GM12878 (cell line): ENCODE results near the gene MAGI2. TPM values are rescaled to one million over a fixed set of nuclear protein-coding genes. Genes with fewer than 3 reads are reported as not detected.

ENCODE experiments used
- ATAC-seq: fragments of 200-7000 bp; cut with Tn5 transposase; 3 replicates; pipeline ENCODE4 v1.9.1; 2020; ENCODE audit warnings: mild to moderate bottlenecking, moderate library complexity
- BruUV-seq: library from RNA; stranded (reverse); fragments of 400-500 nt; replicated peaks from 2 replicates; lab custom pipeline; 2021; lab: Mats Ljungman, UMichigan
- CTCF ChIA-PET: fragments of 300-600 bp; sonication (Branson Sonifier 250); formaldehyde crosslinking; extraction: SDS; loops from one replicate; lab custom pipeline; 2021; ENCODE audit warnings: inconsistent platforms; lab: Yijun Ruan, JAX
- POLR2A ChIA-PET: fragments of 350-600 bp; formaldehyde crosslinking; extraction: SDS; loops from one replicate; lab custom pipeline; 2021; ENCODE audit warnings: inconsistent platforms; lab: Charles Lee
- RAD21 ChIA-PET: fragments of 300-600 bp; sonication (Branson Sonifier 250); formaldehyde crosslinking; loops from one replicate; lab custom pipeline; 2023; ENCODE audit warnings: antibody characterized with exemption; ENCODE audit not compliant: unreplicated experiment; lab: Charles Lee
- SMC1A ChIA-PET: fragments of 300-600 bp; sonication (Branson Sonifier 250); formaldehyde crosslinking; loops from one replicate; lab custom pipeline; 2023; ENCODE audit not compliant: unreplicated experiment, uncharacterized antibody; lab: Charles Lee
- DNase-seq: peaks from one replicate; pipeline ENCODE4 v3.0.0-alpha.2; 2011; ENCODE audit warnings: low read depth, low spot score
- FAIRE-seq: peaks from 3 replicates; lab custom pipeline; 2011; peaks lifted over from hg19 to GRCh38; lab: Jason Lieb, UNC
- H2AFZ ChIP-seq: 2 replicates; pipeline ENCODE4 v1.6.0; 2011; ENCODE audit warnings: low read depth, low read length, control low read depth; ENCODE audit not compliant: control insufficient read depth
- H3K27ac ChIP-seq: 2 replicates; pipeline ENCODE4 v1.5.1; 2011; ENCODE audit warnings: control low read depth; ENCODE audit not compliant: control insufficient read depth, insufficient read depth
- H3K27me3 ChIP-seq, 2 experiments: replicated peaks in 1 of 2; 2 replicates each; pipeline versions ENCODE4 v1.6.0 to v1.6.1; 2011; ENCODE audit warnings: low read length in 1 of 2; ENCODE audit not compliant: control insufficient read depth in 2 of 2, insufficient read depth in 2 of 2
- H3K36me3 ChIP-seq, 2 experiments: 2 replicates each; pipeline ENCODE4 v1.5.1; 2011; ENCODE audit warnings: low read length in 1 of 2; ENCODE audit not compliant: control insufficient read depth in 2 of 2, insufficient read depth in 2 of 2
- H3K4me1 ChIP-seq: 2 replicates; pipeline ENCODE4 v1.6.1; 2011; ENCODE audit warnings: mild to moderate bottlenecking, low read length, moderate library complexity, mixed read lengths; ENCODE audit not compliant: control insufficient read depth, insufficient read depth
- H3K4me2 ChIP-seq: 2 replicates; pipeline ENCODE4 v1.6.0; 2011; ENCODE audit warnings: control low read depth; ENCODE audit not compliant: control insufficient read depth, insufficient read depth
- H3K4me3 ChIP-seq: fragments of 200-600 bp; sonication (generic); 2 replicates; pipeline ENCODE4 v1.5.1; 2016
- H3K79me2 ChIP-seq: 2 replicates; pipeline ENCODE4 v1.6.0; 2011; ENCODE audit warnings: low read length; ENCODE audit not compliant: control insufficient read depth, insufficient read depth
- H3K9ac ChIP-seq: 2 replicates; pipeline ENCODE4 v1.8.0; 2011; ENCODE audit warnings: low read length, control low read depth, mixed read lengths; ENCODE audit not compliant: control insufficient read depth, insufficient read depth
- H3K9me3 ChIP-seq: replicated peaks from 3 replicates; pipeline ENCODE4 v1.5.1; 2011; ENCODE audit warnings: mild to moderate bottlenecking, low read length; ENCODE audit not compliant: control insufficient read depth, insufficient read depth
- H4K20me1 ChIP-seq: 2 replicates; pipeline ENCODE4 v1.6.0; 2011; ENCODE audit not compliant: control insufficient read depth, insufficient read depth
- BMI1 ChIP-seq: fragments of 450-650 bp; IDR thresholded peaks from 2 replicates; pipeline ENCODE4 v1.6.1; 2016; ENCODE audit warnings: mild to moderate bottlenecking, moderate library complexity, borderline replicate concordance
- E2F8 ChIP-seq: fragments of 450-650 bp; IDR thresholded peaks from 2 replicates; pipeline ENCODE4 v1.6.1; 2018; ENCODE audit warnings: mild to moderate bottlenecking, low read depth, moderate library complexity; ENCODE audit not compliant: partially characterized antibody
- IKZF1 ChIP-seq: fragments of 450-650 bp; conservative IDR thresholded peaks from 2 replicates; pipeline ENCODE4 v1.6.1; 2017; ENCODE audit warnings: antibody characterized with exemption, mild to moderate bottlenecking
- IRF3 ChIP-seq: fragments of 450-650 bp; IDR thresholded peaks from 2 replicates; pipeline ENCODE4 v1.6.1; 2014; ENCODE audit warnings: mild to moderate bottlenecking
- JUND ChIP-seq: IDR thresholded peaks from 2 replicates; pipeline ENCODE4 v1.6.1; 2012; ENCODE audit warnings: low read depth, mild to moderate bottlenecking, low read length, improper control_type of control experiment, moderate library complexity
- MYC ChIP-seq: IDR thresholded peaks from 2 replicates; pipeline ENCODE4 v1.6.1; 2011; ENCODE audit warnings: mild to moderate bottlenecking, low read length, moderate library complexity, inconsistent platforms; ENCODE audit not compliant: insufficient read depth, insufficient replicate concordance, insufficient read length, severe bottlenecking
- NBN ChIP-seq: fragments of 450-650 bp; IDR thresholded peaks from 2 replicates; pipeline ENCODE4 v1.6.1; 2016
- NFYA ChIP-seq: IDR thresholded peaks from 2 replicates; pipeline ENCODE4 v1.6.1; 2011; ENCODE audit warnings: low read depth, mild to moderate bottlenecking, low read length, improper control_type of control experiment, borderline replicate concordance
- NR2C1 ChIP-seq: fragments of 450-650 bp; IDR thresholded peaks from 2 replicates; pipeline ENCODE4 v1.6.1; 2017; ENCODE audit warnings: antibody characterized with exemption, mild to moderate bottlenecking, moderate library complexity
- RCOR1 ChIP-seq: conservative IDR thresholded peaks from 2 replicates; pipeline ENCODE4 v1.6.1; 2012; ENCODE audit warnings: low read depth, low read length, improper control_type of control experiment
- RFX5 ChIP-seq: IDR thresholded peaks from 2 replicates; pipeline ENCODE4 v1.6.1; 2011; ENCODE audit warnings: low read depth, low read length, improper control_type of control experiment
- SMAD5 ChIP-seq: IDR thresholded peaks from 2 replicates; pipeline ENCODE4 v1.6.1; 2016; ENCODE audit warnings: antibody characterized with exemption, low read depth
- SMC3 ChIP-seq: IDR thresholded peaks from 2 replicates; pipeline ENCODE4 v1.6.1; 2011; ENCODE audit warnings: low read length, improper control_type of control experiment, borderline replicate concordance
- SRF ChIP-seq, 2 experiments: IDR thresholded peaks; 2 replicates each; pipeline ENCODE4 v1.6.1; 2011; ENCODE audit warnings: low read depth in 2 of 2, low read length in 2 of 2, mild to moderate bottlenecking in 1 of 2, moderate library complexity in 1 of 2
- TCF12 ChIP-seq: IDR thresholded peaks from 2 replicates; pipeline ENCODE4 v1.6.1; 2011; ENCODE audit warnings: low read depth, mild to moderate bottlenecking, low read length
- ZSCAN29 ChIP-seq: fragments of 450-650 bp; IDR thresholded peaks from 2 replicates; pipeline ENCODE4 v1.6.1; 2017; ENCODE audit warnings: mild to moderate bottlenecking, moderate library complexity
- ZZZ3 ChIP-seq: IDR thresholded peaks from 2 replicates; pipeline ENCODE4 v1.6.1; 2011; ENCODE audit warnings: low read depth; ENCODE audit not compliant: control insufficient read depth, insufficient read length
- WGBS: methylation state at CpG from one replicate; pipeline ENCODE4 v1.1.6; 2016; ENCODE audit warnings: low lambda C conversion rate; ENCODE audit not compliant: insufficient replicate concordance, insufficient coverage; ENCODE audit errors: missing lambda C conversion rate; 5-methylcytosine and 5-hydroxymethylcytosine counted together
- in situ Hi-C: fragments of 300-500 bp; cut with MboI; formaldehyde crosslinking; loops from 9 replicates; pipeline ENCODE4 v1.14.3; 2018; ENCODE audit warnings: mixed read lengths
- intact Hi-C: fragments of 100-400 bp; cut with micrococcal nuclease; formaldehyde crosslinking; loops from one replicate; pipeline ENCODE4 v1.14.2; 2022; ENCODE audit not compliant: unreplicated experiment
- polyA plus RNA-seq, 11 experiments: library from polyadenylated mRNA; depleted of rRNA in 4 of 11; unstranded in 6 of 11; stranded (reverse) in 5 of 11; fragments of >200 nt; fragmentation: Nextera tagmentation in 4 of 11; fragmentation: Illumina TruSeq in 1 of 11; extraction: Ambion mirVana in 4 of 11; extraction: Trizol in 1 of 11; gene quantifications; 1 replicate in 1 of 11; 2 replicates in 10 of 11; pipeline versions ENCODE4 v1.2.1 to v1.2.3, GENCODE V29; 2011 to 2016; ENCODE audit warnings: inconsistent platforms in 2 of 11, missing spikeins in 2 of 11, low read depth in 1 of 11
- total RNA-seq, 4 experiments: library from RNA; depleted of rRNA in 3 of 4; stranded (reverse); fragments of >200 nt in 3 of 4; fragmentation: Illumina TruSeq in 1 of 4; extraction: Trizol in 1 of 4; gene quantifications; 2 replicates each; pipeline versions ENCODE4 v1.2.1 to v1.2.3, GENCODE V29; 2013 to 2021

Gene MAGI2
- total and polyA plus RNA-seq, 10 of the 15 experiments (the other 5 are each of a cell fraction or from before 2014, with no cell fraction given): 0.01 to 0.31 (median 0.05) TPM; not detected in 2

- no peak for TF ChIP-seq RFX5
- no peak for TF ChIP-seq BMI1
- no peak for TF ChIP-seq E2F8
- TF ChIP-seq TCF12: no peak
- no peak for TF ChIP-seq NR2C1
- TF ChIP-seq ZZZ3: no peak
- TF ChIP-seq IRF3: no peak
- TF ChIP-seq SMC3: no peak
- TF ChIP-seq NFYA: no peak
- no peak for TF ChIP-seq SMAD5
- TF ChIP-seq NBN: no peak
- no peak for TF ChIP-seq IKZF1
- TF ChIP-seq SRF (IDR thresholded peaks at IDR 0.05; ENCODE audit: low read depth in 2 of 2, low read length in 2 of 2): no peak
- no peak for TF ChIP-seq ZSCAN29
- TF ChIP-seq JUND: no peak
- TF ChIP-seq RCOR1: no peak
- no peak for TF ChIP-seq MYC
- WGBS: 72% methylated on average over 4 of the region's 4 CpGs
These were observed 1329.3 kb downstream of the MAGI2 start for GRCh38 chr7:78124216-78124615.

More at GRCh38 chr7:78124216-78124615, 1329.3 kb downstream of the MAGI2 start:
- H3K9me3 ChIP-seq: no peaks in the 10 kb centered on the region
- H3K9ac ChIP-seq: no peak overlapping the region
- H3K4me3 ChIP-seq: no peak overlapping the region
- SMC1A ChIA-PET: no interaction called here
- no peak for ATAC-seq
- no peaks in the 10 kb centered on the region for H3K4me1 ChIP-seq
- POLR2A ChIA-PET: no interaction called here
- no peaks in the 10 kb centered on the region for H3K36me3 ChIP-seq
- intact Hi-C loops: no loop called here
- CTCF ChIA-PET: interaction anchor here (2.7 kb wide), 1 partner anchor 10 kb away, joined by 9 read pairs; no protein-coding TSS in a partner anchor
- no TSS peak for BruUV-seq
- RAD21 ChIA-PET: no interaction called here
- H3K4me2 ChIP-seq: no peak overlapping the region
- H4K20me1 ChIP-seq: no peaks in the 10 kb centered on the region
- no peak overlapping the region for H2AFZ ChIP-seq
- no peak overlapping the region for H3K27ac ChIP-seq
- no peak for DNase-seq
- FAIRE-seq: no peak
- in situ Hi-C loops: no loop called here
- H3K79me2 ChIP-seq: no peaks in the 10 kb centered on the region
- H3K27me3 ChIP-seq: no peaks in the 10 kb centered on the region
